Measurements from ENCODE around the gene ZNRF3. TPM values are rescaled to one million over a fixed set of nuclear protein-coding genes. Genes with fewer than 3 reads are reported as not detected.
"Not testable (repeated sequence)": the region's sequence is repeated elsewhere in the genome, so short reads cannot be mapped to it uniquely, and the experiment has no call there.

The ZNRF3 gene
- polyA plus RNA-seq, 1 of the 3 experiments (the other 2 are of a cell fraction) = 4.2 TPM

DNA sequence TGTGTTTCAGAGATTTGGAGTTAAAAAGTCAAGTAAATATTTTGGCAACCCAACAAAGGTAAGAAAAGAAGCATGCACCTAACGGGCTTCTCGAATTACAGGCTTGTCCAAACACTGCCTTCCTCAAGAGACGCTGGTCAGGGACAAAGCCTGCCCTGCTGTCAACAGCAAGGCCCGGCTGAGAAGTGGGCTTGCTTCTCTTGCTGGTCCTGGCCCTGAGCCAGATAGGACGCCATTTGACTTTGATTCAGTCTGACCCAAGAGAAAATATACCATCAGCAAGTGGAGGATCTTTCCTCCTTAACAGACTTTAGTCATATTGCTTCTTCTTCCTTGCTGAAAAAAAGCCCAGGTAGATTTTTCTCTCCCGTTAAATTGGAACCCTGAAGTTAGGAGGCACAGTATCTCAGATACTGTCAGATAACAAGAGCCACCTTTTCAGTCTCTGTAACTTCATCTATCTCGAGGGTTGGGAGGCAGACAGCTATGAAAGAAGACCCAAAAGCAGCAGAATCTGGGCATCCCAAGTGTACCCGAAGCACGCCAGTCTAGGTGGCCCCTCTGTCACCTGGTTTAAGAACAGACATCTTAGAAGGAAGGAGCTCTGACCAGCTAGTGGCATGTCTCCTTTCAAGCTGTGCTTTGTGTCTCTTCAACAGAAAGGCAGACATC lies 120.7 kb downstream of the ZNRF3 start:
- Histone ChIP-seq H3K9me2 (no peaks in the 10 kb centered on the region), H3K4me1 (ENCODE audit: control insufficient read depth in 1 of 2, insufficient read depth in 2 of 2, low read depth in 1 of 2, low read length in 1 of 2) (peaks cover 0 to 4% of the 10 kb centered on the region in 2 experiments; a peak in 2 of 4 replicates), H2AFZ (ENCODE audit: low read depth) (no peak overlapping the region), H3K36me3 (replicated peaks in 1 of 2; ENCODE audit: control insufficient read depth in 1 of 2, insufficient read depth in 2 of 2, low read length in 1 of 2) (no peaks in the 10 kb centered on the region), H4K20me1 (ENCODE audit: insufficient read depth) (0 out of 2 replicates have a peak, but pooled peaks cover 2% of the 10 kb centered on the region), H3K4me3 (ENCODE audit: low read depth in 2 of 2, low read length in 1 of 2) (no peak overlapping the region), H3K27ac (ENCODE audit: low read depth in 2 of 2, low read length in 1 of 2) (no peak overlapping the region), H3F3A (replicated peaks; ENCODE audit: insufficient read depth) (peaks cover 3% of the 10 kb centered on the region), H3K27me3 (ENCODE audit: insufficient read depth) (no peaks in the 10 kb centered on the region), H3K79me2 (ENCODE audit: insufficient read depth) (no peaks in the 10 kb centered on the region), H3K9ac (no peak overlapping the region), H3K4me2 (no peak overlapping the region), H3K9me3 (no peaks in the 10 kb centered on the region)
- 87% methylated on average over 9 of the region's 9 CpGs for WGBS (ENCODE audit: low lambda C conversion rate)
- no peak for DNase-seq
- ChIA-PET POLR2A (no interaction called here), CTCF (interaction anchor here (1.2 to 1.6 kb wide), 2 partner anchors 10 to 37 kb away, joined by 4 to 5 read pairs; no protein-coding TSS in a partner anchor)
- TF ChIP-seq, protein P1, sequence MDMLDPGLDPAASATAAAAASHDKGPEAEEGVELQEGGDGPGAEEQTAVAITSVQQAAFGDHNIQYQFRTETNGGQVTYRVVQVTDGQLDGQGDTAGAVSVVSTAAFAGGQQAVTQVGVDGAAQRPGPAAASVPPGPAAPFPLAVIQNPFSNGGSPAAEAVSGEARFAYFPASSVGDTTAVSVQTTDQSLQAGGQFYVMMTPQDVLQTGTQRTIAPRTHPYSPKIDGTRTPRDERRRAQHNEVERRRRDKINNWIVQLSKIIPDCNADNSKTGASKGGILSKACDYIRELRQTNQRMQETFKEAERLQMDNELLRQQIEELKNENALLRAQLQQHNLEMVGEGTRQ (IDR thresholded peaks at IDR 0.05; ENCODE audit: borderline replicate concordance, low read depth, low read length) = no peak

DNA sequence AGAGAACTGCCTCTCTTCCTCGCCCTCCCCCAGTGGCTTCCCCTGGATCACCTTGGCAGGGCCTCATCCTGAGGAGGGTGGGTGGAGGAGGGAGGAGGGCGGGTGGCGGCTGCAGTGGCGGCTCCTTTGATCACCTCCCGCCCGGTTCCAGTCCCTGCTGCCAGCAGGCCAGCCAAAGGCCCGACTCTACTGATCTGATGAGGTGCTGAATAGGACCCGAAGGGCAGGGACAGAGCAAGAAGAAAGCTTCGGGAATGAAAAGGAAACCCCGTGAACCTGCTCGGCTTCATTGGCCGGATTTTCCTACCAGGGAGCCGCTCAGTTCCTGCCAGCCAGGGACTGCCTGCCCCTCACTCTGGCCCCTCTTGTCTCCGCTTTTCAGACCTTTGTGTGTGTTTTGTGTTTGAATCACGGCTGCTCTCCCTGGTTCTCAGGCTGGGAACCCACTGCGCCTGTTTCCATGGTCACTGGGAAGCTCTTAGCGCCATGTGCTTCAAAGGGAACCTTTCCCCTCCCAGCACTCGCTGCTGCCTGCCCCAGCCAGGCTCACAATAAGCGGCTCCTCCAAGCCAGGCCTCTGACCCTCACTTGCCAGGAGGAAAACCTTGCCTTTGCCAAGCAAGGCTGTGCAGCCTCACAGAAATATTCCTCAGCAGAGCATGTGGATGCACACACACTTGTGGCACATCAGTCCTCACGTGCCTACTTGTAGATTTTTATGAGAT lies 121.4 kb downstream of the ZNRF3 start:
- WGBS (ENCODE audit: low lambda C conversion rate) = 89% methylated on average over 13 of the region's 20 CpGs
- peak; percentile 28 for DNase-seq
- ChIA-PET CTCF (interaction anchor here (0.6 to 1.6 kb wide), 3 partner anchors 10 to 49 kb away, joined by 3 to 5 read pairs (median 4); no protein-coding TSS in a partner anchor), POLR2A (no interaction called here)
- Histone ChIP-seq H3K4me3 (ENCODE audit: low read depth in 2 of 2, low read length in 1 of 2) (no peak overlapping the region), H3K9me3 (no peaks in the 10 kb centered on the region), H4K20me1 (ENCODE audit: insufficient read depth) (0 out of 2 replicates have a peak, but pooled peaks cover 5% of the 10 kb centered on the region), H3F3A (replicated peaks; ENCODE audit: insufficient read depth) (peaks cover 3% of the 10 kb centered on the region), H3K4me1 (ENCODE audit: control insufficient read depth in 1 of 2, insufficient read depth in 2 of 2, low read depth in 1 of 2, low read length in 1 of 2) (peaks cover 0 to 4% of the 10 kb centered on the region in 2 experiments; a peak in 2 of 4 replicates), H3K27ac (ENCODE audit: low read depth in 2 of 2, low read length in 1 of 2) (no peak overlapping the region), H3K79me2 (ENCODE audit: insufficient read depth) (peaks cover 5% of the 10 kb centered on the region; the same call in 1 of the 2 replicates), H3K36me3 (replicated peaks in 1 of 2; ENCODE audit: control insufficient read depth in 1 of 2, insufficient read depth in 2 of 2, low read length in 1 of 2) (no peaks in the 10 kb centered on the region), H3K9ac (no peak overlapping the region), H3K9me2 (no peaks in the 10 kb centered on the region), H3K4me2 (no peak overlapping the region), H3K27me3 (ENCODE audit: insufficient read depth) (no peaks in the 10 kb centered on the region), H2AFZ (ENCODE audit: low read depth) (no peak overlapping the region)
- TF ChIP-seq, protein P2, sequence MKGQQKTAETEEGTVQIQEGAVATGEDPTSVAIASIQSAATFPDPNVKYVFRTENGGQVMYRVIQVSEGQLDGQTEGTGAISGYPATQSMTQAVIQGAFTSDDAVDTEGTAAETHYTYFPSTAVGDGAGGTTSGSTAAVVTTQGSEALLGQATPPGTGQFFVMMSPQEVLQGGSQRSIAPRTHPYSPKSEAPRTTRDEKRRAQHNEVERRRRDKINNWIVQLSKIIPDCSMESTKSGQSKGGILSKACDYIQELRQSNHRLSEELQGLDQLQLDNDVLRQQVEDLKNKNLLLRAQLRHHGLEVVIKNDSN (IDR thresholded peaks at IDR 0.05; ENCODE audit: borderline replicate concordance, low read depth) = no peak
- TF ChIP-seq FOSL2 (IDR thresholded peaks at IDR 0.05; ENCODE audit: borderline replicate concordance, low read depth) (no peak), TEAD4 (IDR thresholded peaks at IDR 0.05; ENCODE audit: borderline replicate concordance, insufficient read depth) (no peak)

DNA sequence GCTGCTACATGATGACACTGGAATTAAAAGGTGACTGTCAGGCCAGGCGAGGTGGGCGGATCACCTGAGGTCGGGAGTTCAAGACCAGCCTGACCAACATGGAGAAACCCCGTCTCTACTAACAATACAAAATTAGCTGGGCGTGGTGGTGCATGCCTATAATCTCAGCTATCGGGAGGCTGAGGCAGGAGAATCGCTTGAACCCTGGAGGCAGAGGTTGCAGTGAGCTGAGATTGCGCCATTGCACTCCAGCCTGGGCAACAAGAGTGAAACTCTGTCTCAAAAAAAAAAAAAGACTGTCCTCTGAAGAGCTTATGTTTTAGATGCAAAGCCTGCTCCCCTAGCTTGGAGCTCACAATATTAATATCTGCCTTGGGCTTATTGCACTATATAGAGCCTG lies 122.4 kb downstream of the ZNRF3 start:
- ChIA-PET CTCF (interaction anchor here (0.6 to 1.3 kb wide), 3 partner anchors 50 to 240 kb away, joined by 3 to 4 read pairs (median 3); no protein-coding TSS in a partner anchor), POLR2A (interaction anchor here (0.6 kb wide), 1 partner anchor 64 kb away, joined by 3 read pairs; no protein-coding TSS in a partner anchor)
- not testable (repeated sequence) for H3K27ac ChIP-seq (ENCODE audit: low read depth in 2 of 2, low read length in 1 of 2); H3K9ac ChIP-seq; H3K79me2 ChIP-seq (ENCODE audit: insufficient read depth); H3K36me3 ChIP-seq (replicated peaks in 1 of 2; ENCODE audit: control insufficient read depth in 1 of 2, insufficient read depth in 2 of 2, low read length in 1 of 2); H2AFZ ChIP-seq (ENCODE audit: low read depth); H4K20me1 ChIP-seq (ENCODE audit: insufficient read depth); H3K4me2 ChIP-seq; H3K4me3 ChIP-seq (ENCODE audit: low read depth in 2 of 2, low read length in 1 of 2); H3K27me3 ChIP-seq (ENCODE audit: insufficient read depth); DNase-seq; H3K9me3 ChIP-seq; H3K9me2 ChIP-seq; H3F3A ChIP-seq (replicated peaks; ENCODE audit: insufficient read depth); H3K4me1 ChIP-seq (ENCODE audit: control insufficient read depth in 1 of 2, insufficient read depth in 2 of 2, low read depth in 1 of 2, low read length in 1 of 2)
- 96% methylated on average over 8 of the region's 8 CpGs for WGBS (ENCODE audit: low lambda C conversion rate)

Data from SK-N-SH (cell line).